Thoracic aorta (tissue), 2 donors: ENCODE data around the gene WNK1. TPM values are rescaled to one million over a fixed set of nuclear protein-coding genes. Genes with fewer than 3 reads are reported as not detected.

ENCODE experiments used
- ATAC-seq: fragments of 150-250 bp; one replicate; pipeline ENCODE4 v1.8.0; 2017; ENCODE audit warnings: low read depth; ENCODE audit not compliant: insufficient number of reproducible peaks, low FRiP score
- DNase-seq: peaks from one replicate; pipeline ENCODE4 v3.0.0-alpha.2; 2020; ENCODE audit warnings: low spot score
- H3K27ac ChIP-seq, 2 donors: fragments of 200-600 bp; sonication (generic); 1 replicate in 1 of 2; 2 replicates in 1 of 2; pipeline ENCODE4 v1.5.1; 2016; ENCODE audit warnings: mild to moderate bottlenecking in 2 of 2, moderate library complexity in 2 of 2
- H3K27me3 ChIP-seq: fragments of 200-600 bp; sonication (generic); replicated peaks from 2 replicates; pipeline ENCODE4 v1.6.0; 2016; ENCODE audit warnings: mild to moderate bottlenecking; ENCODE audit not compliant: insufficient read depth
- H3K36me3 ChIP-seq: fragments of 200-600 bp; sonication (generic); one replicate; pipeline ENCODE4 v1.5.1; 2016
- H3K4me1 ChIP-seq, 2 donors: fragments of 200-600 bp; sonication (generic); 1 replicate in 1 of 2; 2 replicates in 1 of 2; pipeline versions ENCODE4 v1.5.1 to v1.6.0; 2016; ENCODE audit warnings: low read depth in 2 of 2, mild to moderate bottlenecking in 1 of 2; ENCODE audit not compliant: control insufficient read depth in 1 of 2
- H3K4me3 ChIP-seq: fragments of 200-600 bp; sonication (generic); 2 replicates; pipeline ENCODE4 v1.5.1; 2016; ENCODE audit warnings: mild to moderate bottlenecking
- H3K9me3 ChIP-seq: fragments of 200-600 bp; sonication (generic); 2 replicates; pipeline ENCODE4 v1.5.1; 2016
- CTCF ChIP-seq: fragments of 200-600 bp; sonication (generic); IDR thresholded peaks from one replicate; pipeline ENCODE4 v1.5.1; 2019; ENCODE audit warnings: antibody characterized with exemption
- total RNA-seq, 2 donors: library from RNA; depleted of rRNA; stranded (reverse); fragments of >200 nt; gene quantifications; one replicate each; pipeline versions ENCODE4 v1.1.0 to v1.2.3, GENCODE V29; 2016

The WNK1 gene
- total RNA-seq, 2 donors from 2014 or later, result 191 to 197 TPM

- H3K4me3 ChIP-seq, result no peak overlapping the region
These were observed 27.3 kb upstream of the WNK1 start for GRCh38 chr12:725076-725475.

GRCh38 chr12:726281-727140 is 25.9 kb upstream of the WNK1 start:
- H3K4me3 ChIP-seq, result no peak overlapping the region
- TF ChIP-seq CTCF, result no peak
- no peak overlapping the region for H3K27ac ChIP-seq
- H3K4me1 ChIP-seq, result peaks cover 0 to 6% of the 10 kb centered on the region in 2 donors
- DNase-seq (no peak), ATAC-seq (no peak)
- H3K36me3 ChIP-seq, result no peaks in the 10 kb centered on the region
- no peaks in the 10 kb centered on the region for H3K9me3 ChIP-seq
- no peaks in the 10 kb centered on the region for H3K27me3 ChIP-seq

More at GRCh38 chr12:725076-725475, 27.3 kb upstream of the WNK1 start:
- no peak overlapping the region for H3K27ac ChIP-seq
- no peaks in the 10 kb centered on the region for H3K27me3 ChIP-seq
- no peak for TF ChIP-seq CTCF
- DNase-seq (no peak), ATAC-seq (no peak)
- no peaks in the 10 kb centered on the region for H3K36me3 ChIP-seq
- no peaks in the 10 kb centered on the region for H3K9me3 ChIP-seq
- peaks cover 0 to 6% of the 10 kb centered on the region in 2 donors for H3K4me1 ChIP-seq

- H3K4me3 ChIP-seq, result no peak overlapping the region
- H3K9me3 ChIP-seq, result no peaks in the 10 kb centered on the region
- no peaks in the 10 kb centered on the region for H3K27me3 ChIP-seq
- no peak overlapping the region for H3K27ac ChIP-seq
- ATAC-seq (no peak), DNase-seq (no peak)
- H3K36me3 ChIP-seq, result no peaks in the 10 kb centered on the region
- peaks cover 0 to 6% of the 10 kb centered on the region in 2 donors for H3K4me1 ChIP-seq
- TF ChIP-seq CTCF, result no peak
These were observed 25.1 kb upstream of the WNK1 start for GRCh38 chr12:727321-727720.

- H3K9me3 ChIP-seq, result no peaks in the 10 kb centered on the region
- H3K27me3 ChIP-seq, result no peaks in the 10 kb centered on the region
- H3K4me3 ChIP-seq, result no peak overlapping the region
- ATAC-seq (no peak), DNase-seq (no peak)
- no peak overlapping the region for H3K27ac ChIP-seq
- TF ChIP-seq CTCF, result no peak
- H3K36me3 ChIP-seq, result no peaks in the 10 kb centered on the region
- H3K4me1 ChIP-seq, result peaks cover 0 to 6% of the 10 kb centered on the region in 2 donors
These were observed 23.6 kb upstream of the WNK1 start for GRCh38 chr12:728781-729180.

- DNase-seq (no peak), ATAC-seq (no peak)
- TF ChIP-seq CTCF, result no peak
- Histone ChIP-seq H3K9me3 (no peaks in the 10 kb centered on the region), H3K4me3 (no peak overlapping the region), H3K4me1 (peaks cover 0 to 3% of the 10 kb centered on the region in 2 donors), H3K36me3 (no peaks in the 10 kb centered on the region), H3K27ac (no peak overlapping the region), H3K27me3 (no peaks in the 10 kb centered on the region)
These were observed 23.2 kb upstream of the WNK1 start for GRCh38 chr12:729221-729620.
